ENCODE results near the gene GCK. TPM values are rescaled to one million over a fixed set of nuclear protein-coding genes. Genes with fewer than 3 reads are reported as not detected.

The GCK gene
- 1 to 10 TPM in 1 of 3 donors, under 1 TPM in 1, not detected in 1; 0.48 to 1.6 TPM for total RNA-seq

DNA sequence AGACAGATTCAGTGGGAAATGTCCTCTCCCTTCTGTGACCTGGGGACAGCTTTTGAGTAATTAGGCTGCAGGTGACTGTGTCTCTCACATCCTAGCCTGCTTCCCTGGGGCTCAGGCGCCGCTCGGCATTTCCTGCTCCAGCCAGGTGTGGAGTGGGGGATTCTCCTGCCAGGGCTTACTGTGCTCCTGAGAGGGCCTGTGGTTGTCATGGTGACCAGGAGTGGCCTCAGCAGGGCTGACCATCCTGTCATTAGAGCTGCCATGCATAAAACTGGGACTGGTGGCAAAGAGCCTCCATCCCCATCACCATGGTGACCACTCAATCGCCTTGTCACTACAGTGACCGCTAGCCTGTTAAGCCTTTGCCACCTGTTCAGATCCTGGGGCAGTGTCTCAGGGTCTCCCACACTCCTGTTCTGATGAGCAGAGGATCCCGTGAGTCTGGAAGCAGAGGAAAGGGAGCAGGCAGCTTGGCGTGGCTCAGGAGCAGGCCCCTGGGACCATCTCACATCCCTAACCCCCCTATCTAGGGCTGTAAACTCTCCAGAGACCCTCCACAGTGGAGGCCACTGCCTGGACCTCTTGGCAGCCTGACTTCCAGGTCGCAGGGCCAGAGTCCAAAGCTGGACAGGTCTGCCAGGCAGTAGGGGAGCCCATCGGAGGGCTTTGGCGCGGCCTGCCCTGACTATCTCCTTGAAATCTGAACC lies at the start of gene GCK:
GCK (minus strand) TSS at position 154 of the 707 bp plus-strand sequence. CDS start 486 bp downstream, outside the sequence.
- no peak for DNase-seq (ENCODE audit: low spot score in 2 of 2)
- Histone ChIP-seq H3K4me1 (no peaks in the 10 kb centered on the region), H3K9me3 (no peaks in the 10 kb centered on the region), H3K4me3 (no peak within 1 kb of the TSS), H3K36me3 (no peaks in the 10 kb centered on the region), H3K27me3 (peaks cover 0 to 5% of the 10 kb centered on the region in 2 donors), H3K27ac (no peak within 1 kb of the TSS)
- intact Hi-C loops (cut with DNase I; ENCODE audit: low total_unique reads) = no loop called here
- TF ChIP-seq, protein P1, sequence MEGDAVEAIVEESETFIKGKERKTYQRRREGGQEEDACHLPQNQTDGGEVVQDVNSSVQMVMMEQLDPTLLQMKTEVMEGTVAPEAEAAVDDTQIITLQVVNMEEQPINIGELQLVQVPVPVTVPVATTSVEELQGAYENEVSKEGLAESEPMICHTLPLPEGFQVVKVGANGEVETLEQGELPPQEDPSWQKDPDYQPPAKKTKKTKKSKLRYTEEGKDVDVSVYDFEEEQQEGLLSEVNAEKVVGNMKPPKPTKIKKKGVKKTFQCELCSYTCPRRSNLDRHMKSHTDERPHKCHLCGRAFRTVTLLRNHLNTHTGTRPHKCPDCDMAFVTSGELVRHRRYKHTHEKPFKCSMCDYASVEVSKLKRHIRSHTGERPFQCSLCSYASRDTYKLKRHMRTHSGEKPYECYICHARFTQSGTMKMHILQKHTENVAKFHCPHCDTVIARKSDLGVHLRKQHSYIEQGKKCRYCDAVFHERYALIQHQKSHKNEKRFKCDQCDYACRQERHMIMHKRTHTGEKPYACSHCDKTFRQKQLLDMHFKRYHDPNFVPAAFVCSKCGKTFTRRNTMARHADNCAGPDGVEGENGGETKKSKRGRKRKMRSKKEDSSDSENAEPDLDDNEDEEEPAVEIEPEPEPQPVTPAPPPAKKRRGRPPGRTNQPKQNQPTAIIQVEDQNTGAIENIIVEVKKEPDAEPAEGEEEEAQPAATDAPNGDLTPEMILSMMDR (IDR thresholded peaks at IDR 0.05) = no peak
- TF ChIP-seq POLR2AphosphoS5 (IDR thresholded peaks at IDR 0.05) = no peak

DNA sequence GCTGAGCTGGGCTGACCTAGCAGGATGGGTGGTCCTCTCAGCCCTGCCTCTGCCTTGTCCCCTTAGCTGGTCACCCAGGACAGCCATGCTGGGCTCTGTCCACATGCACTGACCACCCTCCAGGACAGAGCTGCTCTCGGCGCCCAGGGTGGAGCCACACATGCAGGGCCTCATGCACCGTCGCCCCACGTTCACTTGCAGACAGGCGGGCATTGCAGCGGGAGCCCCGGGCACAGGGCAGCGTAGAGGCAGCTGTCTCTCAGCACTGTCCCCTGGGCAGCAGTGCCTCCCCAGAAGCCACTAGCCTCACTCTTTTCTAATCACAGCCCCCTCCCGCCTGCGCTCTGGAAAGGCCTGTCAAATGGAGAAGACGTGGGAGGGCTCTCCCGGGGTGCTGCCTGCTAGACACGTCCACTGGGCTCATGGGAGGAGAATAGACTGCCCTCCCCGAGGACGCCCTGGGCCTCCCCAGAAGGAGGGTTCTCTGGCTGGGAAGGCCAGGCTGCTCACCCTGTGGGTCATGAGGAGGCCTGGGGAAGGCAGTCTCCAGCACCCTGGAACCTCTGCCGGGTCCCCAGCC lies 49.0 kb upstream of the GCK start:
- no peak for DNase-seq (ENCODE audit: low spot score in 2 of 2)
- Histone ChIP-seq H3K27me3 (no peaks in the 10 kb centered on the region), H3K4me3 (no peak overlapping the region), H3K36me3 (no peaks in the 10 kb centered on the region), H3K9me3 (no peaks in the 10 kb centered on the region), H3K4me1 (no peaks in the 10 kb centered on the region), H3K27ac (no peak overlapping the region)
- intact Hi-C loops (cut with DNase I; ENCODE audit: low total_unique reads) = no loop called here
- TF ChIP-seq POLR2A (IDR thresholded peaks at IDR 0.05) = no peak
- no peak for TF ChIP-seq POLR2AphosphoS5 (IDR thresholded peaks at IDR 0.05)
- TF ChIP-seq, protein P1 (IDR thresholded peaks at IDR 0.05) = no peak

DNA sequence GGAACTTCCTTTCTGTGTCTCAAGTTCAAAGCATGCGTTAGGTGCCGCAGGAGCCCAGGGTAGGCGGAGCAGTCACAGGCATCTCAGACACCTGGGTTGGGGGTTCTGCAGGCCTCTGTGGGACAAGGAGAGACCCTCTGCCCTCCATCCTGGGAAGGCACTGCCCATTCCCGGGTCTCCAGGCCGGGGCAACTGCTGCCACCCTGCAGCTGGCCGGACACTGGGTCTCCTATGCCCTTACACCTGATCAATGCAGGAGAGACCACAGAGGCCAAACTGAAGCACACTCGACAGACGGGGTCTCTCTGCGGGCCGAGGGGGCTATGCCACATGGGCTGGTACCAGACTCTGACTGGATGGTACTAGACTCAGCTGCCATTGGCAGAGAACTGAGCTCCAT lies 48.5 kb upstream of the GCK start:
- H3K9me3 ChIP-seq = no peaks in the 10 kb centered on the region
- intact Hi-C loops (cut with DNase I; ENCODE audit: low total_unique reads) = no loop called here
- no peaks in the 10 kb centered on the region for H3K27me3 ChIP-seq
- H3K27ac ChIP-seq = no peak overlapping the region
- DNase-seq (ENCODE audit: low spot score in 2 of 2) = no peak
- no peak overlapping the region for H3K4me3 ChIP-seq
- no peaks in the 10 kb centered on the region for H3K4me1 ChIP-seq
- no peaks in the 10 kb centered on the region for H3K36me3 ChIP-seq
- no peak for TF ChIP-seq POLR2AphosphoS5 (IDR thresholded peaks at IDR 0.05)

DNA sequence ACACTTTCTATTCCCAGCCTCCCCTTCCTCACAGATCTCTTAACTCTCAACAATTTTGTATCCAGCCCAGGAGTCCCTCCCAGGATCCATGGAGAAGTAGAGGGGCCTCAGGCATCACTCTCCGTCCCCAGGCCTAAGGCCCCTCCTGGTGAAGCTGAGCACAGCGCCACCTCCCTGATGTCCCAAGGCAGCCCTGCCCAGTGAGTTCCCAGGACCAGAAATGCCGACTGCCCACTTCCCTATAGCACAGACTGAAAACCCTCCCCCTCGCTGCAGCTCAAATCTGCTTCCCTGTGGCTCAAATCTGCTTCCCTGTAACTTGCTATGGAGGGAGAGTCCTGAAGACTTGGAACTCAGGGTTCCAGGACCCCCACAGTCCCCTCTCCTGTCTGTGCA lies 47.1 kb upstream of the GCK start:
- intact Hi-C loops (cut with DNase I; ENCODE audit: low total_unique reads) = no loop called here
- no peak overlapping the region for H3K27ac ChIP-seq

DNA sequence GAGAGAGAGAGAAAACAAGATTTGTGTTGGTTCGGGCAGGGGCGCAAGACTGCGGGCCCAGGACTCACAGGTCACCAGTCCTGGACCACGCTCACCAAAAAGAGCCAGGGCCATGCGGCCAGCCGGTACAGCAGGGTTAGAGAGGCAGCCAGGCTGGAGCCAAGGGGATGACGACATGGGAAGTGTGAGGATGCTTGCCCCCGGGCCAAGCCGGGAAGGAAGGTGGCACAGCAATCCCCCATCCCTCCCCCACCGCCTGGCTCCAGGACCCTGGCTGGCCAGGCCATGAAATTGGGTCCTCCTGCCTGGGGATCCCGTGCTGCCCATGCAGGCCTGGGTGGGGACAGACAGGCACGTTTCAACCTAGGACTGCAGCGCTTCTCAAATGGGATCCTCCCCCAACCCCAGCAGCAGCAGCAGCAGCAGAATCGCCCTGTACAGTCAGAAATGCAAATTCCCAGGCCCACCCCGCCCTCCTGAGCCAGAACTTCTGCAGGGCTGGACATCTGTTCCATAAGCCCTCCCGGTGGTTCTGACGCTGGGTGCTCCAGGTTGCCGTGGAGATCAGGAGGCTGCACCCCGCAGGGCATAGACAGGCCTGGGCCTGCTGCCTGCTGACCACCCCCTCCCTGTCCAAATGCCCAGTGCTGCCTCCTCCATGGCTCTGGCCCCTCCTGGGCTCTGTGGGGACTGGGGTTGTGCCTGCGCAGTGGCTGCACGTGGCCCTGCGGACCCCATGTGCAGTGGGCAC lies 46.5 kb upstream of the GCK start:
- no peak for TF ChIP-seq POLR2AphosphoS5 (IDR thresholded peaks at IDR 0.05)
- TF ChIP-seq, protein P1 (IDR thresholded peaks at IDR 0.05) = no peak
- TF ChIP-seq POLR2A (IDR thresholded peaks at IDR 0.05) = no peak
- H3K4me1 ChIP-seq = no peaks in the 10 kb centered on the region
- H3K27ac ChIP-seq = no peak overlapping the region
- H3K36me3 ChIP-seq = no peaks in the 10 kb centered on the region
- no peak overlapping the region for H3K4me3 ChIP-seq
- intact Hi-C loops (cut with DNase I; ENCODE audit: low total_unique reads) = no loop called here
- no peak for DNase-seq (ENCODE audit: low spot score in 2 of 2)
- H3K27me3 ChIP-seq = no peaks in the 10 kb centered on the region
- no peaks in the 10 kb centered on the region for H3K9me3 ChIP-seq

More for the DNA sequence above, 47.1 kb upstream of the GCK start:
- Histone ChIP-seq H3K9me3 (no peaks in the 10 kb centered on the region), H3K36me3 (no peaks in the 10 kb centered on the region), H3K27me3 (no peaks in the 10 kb centered on the region), H3K4me1 (no peaks in the 10 kb centered on the region), H3K4me3 (no peak overlapping the region)
- no peak for DNase-seq (ENCODE audit: low spot score in 2 of 2)
- no peak for TF ChIP-seq POLR2A (IDR thresholded peaks at IDR 0.05)
- TF ChIP-seq, protein P1 (IDR thresholded peaks at IDR 0.05) = no peak
- TF ChIP-seq POLR2AphosphoS5 (IDR thresholded peaks at IDR 0.05) = no peak

All from breast epithelium (tissue), 4 donors.